Neutrophil (primary cell): Measurements from ENCODE around the gene AKT1.

ENCODE experiments used
- H3K27ac ChIP-seq: fragments of 200-600 bp; sonication (generic); 2 replicates; pipeline ENCODE4 v1.5.1; 2016; ENCODE audit warnings: mild to moderate bottlenecking, moderate library complexity
- H3K27me3 ChIP-seq: fragments of 200-600 bp; sonication (generic); 2 replicates; pipeline ENCODE4 v1.6.0; 2016; ENCODE audit warnings: mild to moderate bottlenecking
- H3K36me3 ChIP-seq: fragments of 200-600 bp; sonication (generic); 2 replicates; pipeline ENCODE4 v1.5.1; 2017
- H3K4me1 ChIP-seq, 2 experiments: fragments of 200-600 bp in 1 of 2; sonication (generic) in 1 of 2; 1 replicate in 1 of 2; 2 replicates in 1 of 2; pipeline versions ENCODE4 v1.5.1 to v1.6.1; 2013 to 2016; ENCODE audit warnings: low read depth in 1 of 2, low read length in 1 of 2, mild to moderate bottlenecking in 1 of 2, moderate library complexity in 1 of 2; ENCODE audit not compliant: control insufficient read depth in 1 of 2, insufficient read depth in 1 of 2
- H3K4me3 ChIP-seq, 2 experiments: fragments of 200-600 bp in 1 of 2; sonication (generic) in 1 of 2; 1 replicate in 1 of 2; 2 replicates in 1 of 2; pipeline ENCODE4 v1.5.1; 2013 to 2016; ENCODE audit warnings: low read depth in 1 of 2, low read length in 1 of 2, mild to moderate bottlenecking in 1 of 2, moderate library complexity in 1 of 2
- H3K9me3 ChIP-seq: fragments of 200-600 bp; sonication (generic); 2 replicates; pipeline ENCODE4 v1.5.1; 2016
- CTCF ChIP-seq: fragments of 200-600 bp; sonication (generic); IDR thresholded peaks from 2 replicates; pipeline ENCODE4 v1.5.1; 2016; ENCODE audit warnings: antibody characterized with exemption

AKT1 gene

DNA sequence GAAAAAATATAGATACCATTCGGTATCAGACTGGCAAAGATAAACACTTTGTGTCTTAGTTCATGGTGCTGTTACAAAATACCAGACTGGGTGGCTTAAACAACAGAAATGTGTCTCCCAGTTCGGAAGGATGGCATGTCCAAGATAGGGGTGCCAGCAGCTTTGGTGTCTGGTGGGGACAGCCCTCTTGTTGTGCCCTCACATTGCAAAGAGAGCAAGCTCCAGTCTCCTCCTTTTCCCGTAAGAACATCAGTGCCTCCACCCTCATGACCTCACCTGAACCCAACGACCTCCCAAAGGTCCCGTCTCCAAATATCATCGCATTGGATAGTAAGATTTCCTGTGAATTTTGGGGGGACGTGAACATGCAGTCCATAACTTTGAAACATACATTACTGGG, 17.7 kb upstream of the AKT1 start:
- Histone ChIP-seq H3K27me3 (no peaks in the 10 kb centered on the region), H3K4me3 (no peak overlapping the region), H3K4me1 (peaks cover 13 to 15% of the 10 kb centered on the region in 2 experiments), H3K9me3 (no peaks in the 10 kb centered on the region), H3K36me3 (no peaks in the 10 kb centered on the region), H3K27ac (no peak overlapping the region)
- no peak for TF ChIP-seq CTCF

DNA sequence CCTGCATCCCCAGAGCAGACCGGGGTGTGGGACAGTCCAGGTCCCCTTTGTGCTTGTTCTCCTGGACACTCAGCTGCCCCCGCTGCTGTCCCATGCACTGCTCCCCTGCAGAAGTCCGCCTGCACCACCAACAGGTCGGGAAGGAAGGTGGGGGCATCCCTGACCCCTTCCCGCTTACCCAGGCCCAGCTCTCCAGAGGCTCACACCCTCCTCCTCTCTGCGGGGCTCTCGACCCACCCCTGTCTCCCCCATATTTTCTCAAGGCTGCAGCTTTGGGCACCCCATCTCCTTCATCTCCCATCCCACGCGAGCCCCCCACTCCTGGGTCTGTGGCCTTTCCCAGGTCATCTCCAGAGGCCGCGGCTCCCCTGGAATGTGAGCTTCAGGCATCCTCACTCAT, 14.8 kb upstream of the AKT1 start:
- Histone ChIP-seq H3K27ac (no peak overlapping the region), H3K36me3 (no peaks in the 10 kb centered on the region), H3K4me1 (peaks cover 4 to 6% of the 10 kb centered on the region in 2 experiments), H3K9me3 (no peaks in the 10 kb centered on the region), H3K27me3 (no peaks in the 10 kb centered on the region), H3K4me3 (no peak overlapping the region)
- TF ChIP-seq CTCF = no peak

DNA sequence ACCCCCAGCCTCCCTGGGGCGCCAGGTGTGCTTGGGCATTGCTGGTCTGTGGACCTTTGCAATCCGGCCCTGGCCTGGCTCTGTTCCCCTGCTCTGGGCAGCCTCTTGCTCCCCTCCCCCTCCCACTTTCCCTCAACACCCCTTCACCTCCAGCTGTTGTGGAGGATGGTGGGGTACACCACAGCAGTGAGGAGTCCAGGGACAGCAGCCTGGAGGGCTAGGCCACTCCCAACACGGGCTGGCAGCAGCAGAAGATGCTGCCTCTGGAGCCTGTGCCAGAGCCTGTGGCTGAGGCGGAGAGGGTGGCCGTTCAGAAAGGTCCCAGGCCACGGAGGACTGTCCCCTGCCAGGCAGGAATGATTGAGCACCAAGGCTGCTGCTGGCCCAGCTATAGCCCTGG, 12.9 kb upstream of the AKT1 start:
- no peak for TF ChIP-seq CTCF
- no peak overlapping the region for H3K27ac ChIP-seq
- peaks cover under 1% of the 10 kb centered on the region for H3K27me3 ChIP-seq
- H3K4me1 ChIP-seq = no peaks in the 10 kb centered on the region
- no peaks in the 10 kb centered on the region for H3K9me3 ChIP-seq
- H3K36me3 ChIP-seq = no peaks in the 10 kb centered on the region
- H3K4me3 ChIP-seq = no peak overlapping the region

DNA sequence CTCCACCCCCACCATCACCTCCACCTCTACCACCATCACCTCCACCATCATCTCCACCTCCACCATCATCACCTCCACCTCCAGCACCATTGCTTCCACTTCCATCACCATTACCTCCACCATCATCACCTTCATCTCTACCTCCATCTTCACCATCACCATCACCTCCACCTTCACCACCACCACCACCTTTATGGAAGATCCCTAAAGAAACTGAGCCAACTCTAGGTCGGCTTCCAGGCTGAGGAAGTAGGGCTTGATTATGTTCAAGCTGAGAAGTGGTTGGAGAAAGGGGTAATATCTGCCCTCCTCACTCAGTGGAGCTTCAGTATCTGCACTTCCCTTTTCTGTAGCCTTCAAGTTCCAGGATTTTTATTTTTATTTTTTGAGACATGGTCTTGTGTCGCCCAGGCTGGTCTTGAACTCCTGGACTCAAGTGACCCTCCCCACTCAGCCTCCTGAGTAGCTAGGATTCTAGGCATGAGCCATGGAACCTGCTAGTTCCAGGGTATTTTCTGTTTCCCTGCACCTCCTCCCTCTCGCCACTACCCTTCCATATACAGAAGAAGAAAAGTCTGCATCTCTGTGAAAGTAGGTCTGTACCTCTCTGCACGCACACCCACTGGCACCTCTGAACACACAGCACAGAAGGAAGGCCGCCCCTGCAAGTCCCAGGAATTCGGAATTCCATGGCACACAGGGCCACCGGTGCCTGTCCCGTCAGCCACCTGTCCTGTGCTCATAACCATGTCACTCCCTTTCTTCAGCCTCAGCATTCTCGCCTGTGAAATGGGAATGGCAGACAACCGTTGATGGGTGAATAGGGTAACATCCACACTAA, 11.3 kb upstream of the AKT1 start:
- Histone ChIP-seq H3K4me3 (no peak overlapping the region), H3K27me3 (peaks cover 16% of the 10 kb centered on the region), H3K27ac (no peak overlapping the region), H3K9me3 (no peaks in the 10 kb centered on the region), H3K36me3 (no peaks in the 10 kb centered on the region), H3K4me1 (peaks cover 1 to 5% of the 10 kb centered on the region in 2 experiments)
- no peak for TF ChIP-seq CTCF

DNA sequence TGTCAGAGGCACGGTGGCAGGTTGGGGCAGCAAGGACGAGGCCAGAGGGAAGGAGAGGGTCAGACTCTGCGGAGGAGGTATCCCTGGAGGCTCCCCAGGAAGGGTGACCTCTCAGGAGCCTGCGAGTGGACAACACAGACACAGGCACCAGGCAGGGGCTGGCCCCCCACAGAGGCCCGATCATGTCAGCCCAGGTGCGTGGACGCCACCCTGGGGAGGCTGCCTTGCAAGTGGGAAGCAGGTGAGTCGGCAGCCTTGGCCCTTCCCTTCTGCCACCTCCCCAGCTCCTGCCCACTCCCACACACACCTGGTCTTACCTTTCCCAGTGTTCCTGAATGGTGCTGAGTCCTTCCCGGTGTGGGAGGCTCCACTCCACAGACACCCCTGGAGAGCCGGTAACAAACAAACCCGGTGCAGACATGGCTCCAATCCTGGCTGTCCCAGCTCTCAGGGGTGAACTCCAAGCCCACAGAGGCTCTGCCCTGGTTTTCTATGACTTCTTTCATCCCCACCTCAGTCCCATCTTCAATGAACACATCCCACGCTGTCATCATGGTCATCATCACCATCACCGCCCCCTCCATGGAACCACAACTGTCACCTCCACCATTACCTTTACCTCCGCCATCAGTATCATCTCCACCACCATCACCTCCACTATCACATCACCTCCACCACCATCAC, 10.5 kb upstream of the AKT1 start:
- Histone ChIP-seq H3K4me3 (no peak overlapping the region), H3K9me3 (no peaks in the 10 kb centered on the region), H3K4me1 (peaks cover 9 to 13% of the 10 kb centered on the region in 2 experiments), H3K36me3 (no peaks in the 10 kb centered on the region), H3K27me3 (peaks cover 24% of the 10 kb centered on the region), H3K27ac (no peak overlapping the region)
- TF ChIP-seq CTCF = no peak
